ENCODE results near the gene GSTT4.
"Not testable (repeated sequence)": the region's sequence is repeated elsewhere in the genome, so short reads cannot be mapped to it uniquely, and the experiment has no call there.

GSTT4 gene

GRCh38 chr22:24005201-24005600 lies at the start of gene GSTT4:
TSS of gene GSTT4 (minus strand) at chr22:24005453. CDS start at chr22:24005356, 97 bp downstream.
- no peak within 1 kb of the TSS for H3K9ac ChIP-seq (ENCODE audit: low read depth, low read length)
- no peaks in the 10 kb centered on the region for H3K9me3 ChIP-seq (ENCODE audit: insufficient read depth, low read depth, low read length)
- no peaks in the 10 kb centered on the region for H3K27me3 ChIP-seq (ENCODE audit: insufficient read depth, low read length)
- no peak within 1 kb of the TSS for H3K4me3 ChIP-seq (ENCODE audit: low read length)
- no peak within 1 kb of the TSS for H3K27ac ChIP-seq (ENCODE audit: low read length)
- no peaks in the 10 kb centered on the region for H3K36me3 ChIP-seq (ENCODE audit: insufficient read depth, low read depth, low read length)
- H3K4me1 ChIP-seq (ENCODE audit: insufficient read depth, low read length): no peaks in the 10 kb centered on the region; the same call in 1 of the 2 replicates

GRCh38 chr22:24054356-24054755 lies 49.1 kb upstream of the GSTT4 start:
- H3K27ac ChIP-seq (ENCODE audit: low read length): no peak overlapping the region
- no peaks in the 10 kb centered on the region for H3K4me1 ChIP-seq (ENCODE audit: insufficient read depth, low read length)
- H3K9ac ChIP-seq (ENCODE audit: low read depth, low read length): no peak overlapping the region
- H3K27me3 ChIP-seq (ENCODE audit: insufficient read depth, low read length): no peaks in the 10 kb centered on the region
- no peaks in the 10 kb centered on the region for H3K9me3 ChIP-seq (ENCODE audit: insufficient read depth, low read depth, low read length)
- H3K36me3 ChIP-seq (ENCODE audit: insufficient read depth, low read depth, low read length): peaks cover 87% of the 10 kb centered on the region
- H3K4me3 ChIP-seq (ENCODE audit: low read length): no peak overlapping the region

DNA sequence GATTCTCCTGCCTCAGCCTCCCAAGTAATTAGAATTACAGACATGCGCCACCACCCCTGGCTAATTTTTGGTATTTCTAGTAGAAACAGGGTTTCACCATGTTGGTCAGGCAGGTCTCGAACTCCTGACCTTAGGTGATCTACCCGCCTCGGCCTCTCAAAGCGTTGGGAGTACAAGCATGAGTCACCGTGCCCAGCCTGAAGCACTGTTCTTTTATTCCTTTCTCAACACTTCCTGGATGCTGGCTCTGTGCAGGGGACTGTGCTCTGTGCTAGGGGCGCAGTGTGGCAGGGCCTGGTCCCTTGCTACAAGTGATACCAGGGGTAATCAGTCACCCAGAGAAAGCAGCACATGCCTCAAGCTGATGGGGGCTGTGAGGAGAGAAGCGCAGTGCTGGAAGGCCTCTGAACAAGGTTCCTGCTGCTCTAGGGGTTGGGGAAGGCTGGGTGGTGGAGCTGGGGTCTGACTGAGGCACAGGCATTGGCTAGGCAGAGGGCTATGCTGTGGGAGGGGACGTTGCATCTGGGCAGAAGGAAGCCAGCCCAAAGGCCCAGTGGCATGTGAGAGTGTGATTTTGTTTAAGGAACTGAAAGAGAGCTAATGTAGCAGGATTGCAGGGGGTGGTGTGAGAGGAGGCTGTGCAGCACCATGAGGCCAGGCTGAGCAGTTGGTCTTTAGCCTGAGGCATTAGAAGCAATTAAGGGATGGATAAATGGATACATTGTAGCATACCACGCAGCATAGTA lies 48.4 kb upstream of the GSTT4 start:
- Histone ChIP-seq H3K4me1 (ENCODE audit: insufficient read depth, low read length) (no peaks in the 10 kb centered on the region), H3K27ac (ENCODE audit: low read length) (no peak overlapping the region), H3K36me3 (ENCODE audit: insufficient read depth, low read depth, low read length) (peaks cover 87% of the 10 kb centered on the region), H3K9me3 (ENCODE audit: insufficient read depth, low read depth, low read length) (no peaks in the 10 kb centered on the region), H3K9ac (ENCODE audit: low read depth, low read length) (no peak overlapping the region), H3K4me3 (ENCODE audit: low read length) (no peak overlapping the region), H3K27me3 (ENCODE audit: insufficient read depth, low read length) (no peaks in the 10 kb centered on the region)

DNA sequence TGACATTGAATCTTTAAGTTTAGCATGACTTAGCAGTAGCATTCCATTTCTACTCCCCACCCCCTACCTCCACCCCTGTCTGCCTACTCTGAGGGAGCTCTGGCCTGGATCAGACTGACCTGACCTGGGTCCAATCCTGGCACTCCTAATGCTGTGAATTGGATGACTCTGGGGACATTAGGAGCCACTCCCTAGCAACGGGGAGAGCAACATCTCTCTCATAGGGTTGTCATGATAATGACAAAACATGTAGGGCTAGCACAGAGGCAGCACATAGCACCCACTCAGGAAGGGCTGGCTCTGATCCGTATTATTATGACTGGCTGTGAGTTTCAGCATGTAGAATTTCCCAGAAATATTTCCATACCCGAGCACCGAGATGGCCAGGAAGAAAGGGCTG lies 46.3 kb upstream of the GSTT4 start:
- Histone ChIP-seq H3K9me3 (ENCODE audit: insufficient read depth, low read depth, low read length) (no peaks in the 10 kb centered on the region), H3K4me1 (ENCODE audit: insufficient read depth, low read length) (no peaks in the 10 kb centered on the region), H3K4me3 (ENCODE audit: low read length) (no peak overlapping the region), H3K36me3 (ENCODE audit: insufficient read depth, low read depth, low read length) (peaks cover 81% of the 10 kb centered on the region), H3K27ac (ENCODE audit: low read length) (no peak overlapping the region), H3K27me3 (ENCODE audit: insufficient read depth, low read length) (no peaks in the 10 kb centered on the region), H3K9ac (ENCODE audit: low read depth, low read length) (no peak overlapping the region)

GRCh38 chr22:24051028-24051427 lies 45.8 kb upstream of the GSTT4 start:
- H3K9me3 ChIP-seq (ENCODE audit: insufficient read depth, low read depth, low read length): no peaks in the 10 kb centered on the region
- no peaks in the 10 kb centered on the region for H3K4me1 ChIP-seq (ENCODE audit: insufficient read depth, low read length)
- H3K36me3 ChIP-seq (ENCODE audit: insufficient read depth, low read depth, low read length): peaks cover 76% of the 10 kb centered on the region
- no peak overlapping the region for H3K27ac ChIP-seq (ENCODE audit: low read length)
- H3K4me3 ChIP-seq (ENCODE audit: low read length): no peak overlapping the region
- H3K9ac ChIP-seq (ENCODE audit: low read depth, low read length): no peak overlapping the region
- H3K27me3 ChIP-seq (ENCODE audit: insufficient read depth, low read length): no peaks in the 10 kb centered on the region

DNA sequence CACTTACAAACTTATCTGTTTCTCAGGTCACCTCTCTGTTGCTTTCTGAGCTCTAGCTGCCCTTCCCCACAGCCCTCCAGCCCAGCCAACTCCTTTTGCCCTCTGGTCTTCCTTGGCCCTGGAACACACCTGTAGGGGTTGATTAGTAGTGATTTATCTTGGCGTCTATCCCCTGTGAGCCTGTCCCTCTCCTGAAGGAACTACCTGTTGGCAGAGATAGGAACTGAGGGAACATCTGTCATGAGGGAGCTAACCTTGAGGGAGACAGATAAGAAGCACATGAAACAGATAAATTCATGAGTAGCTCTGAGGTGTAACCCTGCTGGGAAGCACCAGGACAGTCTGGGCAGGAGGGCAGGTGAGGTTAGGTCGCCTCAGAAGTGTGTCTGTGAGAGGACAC lies 44.7 kb upstream of the GSTT4 start:
- no peaks in the 10 kb centered on the region for H3K4me1 ChIP-seq (ENCODE audit: insufficient read depth, low read length)
- no peak overlapping the region for H3K4me3 ChIP-seq (ENCODE audit: low read length)
- H3K9me3 ChIP-seq (ENCODE audit: insufficient read depth, low read depth, low read length): no peaks in the 10 kb centered on the region
- no peak overlapping the region for H3K27ac ChIP-seq (ENCODE audit: low read length)
- H3K27me3 ChIP-seq (ENCODE audit: insufficient read depth, low read length): no peaks in the 10 kb centered on the region
- H3K9ac ChIP-seq (ENCODE audit: low read depth, low read length): no peak overlapping the region
- peaks cover 75% of the 10 kb centered on the region for H3K36me3 ChIP-seq (ENCODE audit: insufficient read depth, low read depth, low read length)

- H3K4me3 ChIP-seq (ENCODE audit: low read length): no peak overlapping the region
- no peaks in the 10 kb centered on the region for H3K27me3 ChIP-seq (ENCODE audit: insufficient read depth, low read length)
- no peak overlapping the region for H3K9ac ChIP-seq (ENCODE audit: low read depth, low read length)
- H3K4me1 ChIP-seq (ENCODE audit: insufficient read depth, low read length): no peaks in the 10 kb centered on the region
- no peaks in the 10 kb centered on the region for H3K9me3 ChIP-seq (ENCODE audit: insufficient read depth, low read depth, low read length)
- H3K27ac ChIP-seq (ENCODE audit: low read length): no peak overlapping the region
- H3K36me3 ChIP-seq (ENCODE audit: insufficient read depth, low read depth, low read length): peaks cover 74% of the 10 kb centered on the region
These were observed 44.0 kb upstream of the GSTT4 start for GRCh38 chr22:24049211-24049610.

- H3K27ac ChIP-seq (ENCODE audit: low read length): no peak overlapping the region
- H3K36me3 ChIP-seq (ENCODE audit: insufficient read depth, low read depth, low read length): peaks cover 84% of the 10 kb centered on the region
- no peak overlapping the region for H3K4me3 ChIP-seq (ENCODE audit: low read length)
- no peaks in the 10 kb centered on the region for H3K4me1 ChIP-seq (ENCODE audit: insufficient read depth, low read length)
- H3K9ac ChIP-seq (ENCODE audit: low read depth, low read length): no peak overlapping the region
- no peaks in the 10 kb centered on the region for H3K9me3 ChIP-seq (ENCODE audit: insufficient read depth, low read depth, low read length)
- no peaks in the 10 kb centered on the region for H3K27me3 ChIP-seq (ENCODE audit: insufficient read depth, low read length)
These were observed 40.8 kb upstream of the GSTT4 start for GRCh38 chr22:24046024-24046423.

DNA sequence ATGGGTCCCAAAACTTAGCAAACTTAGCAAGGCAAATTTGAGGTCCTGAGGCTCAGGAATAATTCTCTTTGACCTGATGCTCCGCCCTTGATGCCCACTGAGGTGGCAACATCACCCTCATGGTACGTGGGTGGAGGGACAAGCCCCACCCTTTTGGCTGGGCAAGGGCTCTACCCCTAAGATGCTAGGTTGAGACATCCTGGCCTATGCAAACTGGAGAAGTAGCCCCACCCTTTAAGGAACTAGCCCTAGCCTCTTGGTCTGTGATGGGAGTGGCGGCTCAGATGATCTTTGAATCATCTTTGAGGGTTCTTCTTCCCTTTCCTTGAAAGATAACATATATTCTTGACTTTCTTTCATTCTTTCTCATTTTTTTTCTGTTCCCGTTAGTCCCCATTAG lies 38.7 kb upstream of the GSTT4 start:
- Histone ChIP-seq H3K4me1 (ENCODE audit: insufficient read depth, low read length) (no peaks in the 10 kb centered on the region), H3K9ac (ENCODE audit: low read depth, low read length) (no peak overlapping the region), H3K27ac (ENCODE audit: low read length) (no peak overlapping the region), H3K9me3 (ENCODE audit: insufficient read depth, low read depth, low read length) (no peaks in the 10 kb centered on the region), H3K4me3 (ENCODE audit: low read length) (no peak overlapping the region), H3K36me3 (ENCODE audit: insufficient read depth, low read depth, low read length) (peaks cover 85% of the 10 kb centered on the region), H3K27me3 (ENCODE audit: insufficient read depth, low read length) (no peaks in the 10 kb centered on the region)

GRCh38 chr22:24043465-24043864 lies 38.2 kb upstream of the GSTT4 start:
- H3K27ac ChIP-seq (ENCODE audit: low read length); H3K27me3 ChIP-seq (ENCODE audit: insufficient read depth, low read length); H3K9ac ChIP-seq (ENCODE audit: low read depth, low read length); H3K9me3 ChIP-seq (ENCODE audit: insufficient read depth, low read depth, low read length); H3K4me3 ChIP-seq (ENCODE audit: low read length); H3K4me1 ChIP-seq (ENCODE audit: insufficient read depth, low read length): not testable (repeated sequence)
- peaks cover 85% of the 10 kb centered on the region for H3K36me3 ChIP-seq (ENCODE audit: insufficient read depth, low read depth, low read length)

DNA sequence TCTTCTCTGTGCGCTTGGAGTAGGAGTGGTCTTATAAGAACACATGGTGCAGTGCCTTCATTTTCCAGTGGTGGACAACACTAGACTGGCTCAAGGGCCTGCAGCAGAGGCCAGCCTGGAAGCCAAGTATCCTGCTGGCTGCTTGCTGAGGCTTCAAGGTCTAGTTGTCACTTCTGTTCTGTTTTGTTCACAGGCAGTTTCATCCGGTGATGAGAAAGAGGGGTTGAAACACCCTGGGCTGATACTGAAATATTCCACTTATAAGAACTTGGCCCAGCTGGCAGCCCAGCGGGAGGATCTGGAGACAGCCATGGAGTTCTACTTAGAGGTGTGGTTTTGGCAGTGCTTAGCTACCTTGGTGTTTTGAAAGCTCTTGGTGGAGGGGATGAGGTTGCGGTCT lies 35.7 kb upstream of the GSTT4 start:
- H3K27ac ChIP-seq (ENCODE audit: low read length): no peak overlapping the region
- no peaks in the 10 kb centered on the region for H3K9me3 ChIP-seq (ENCODE audit: insufficient read depth, low read depth, low read length)
- no peak overlapping the region for H3K4me3 ChIP-seq (ENCODE audit: low read length)
- no peak overlapping the region for H3K9ac ChIP-seq (ENCODE audit: low read depth, low read length)
- H3K4me1 ChIP-seq (ENCODE audit: insufficient read depth, low read length): no peaks in the 10 kb centered on the region
- no peaks in the 10 kb centered on the region for H3K27me3 ChIP-seq (ENCODE audit: insufficient read depth, low read length)
- peaks cover 93% of the 10 kb centered on the region for H3K36me3 ChIP-seq (ENCODE audit: insufficient read depth, low read depth, low read length)

DNA sequence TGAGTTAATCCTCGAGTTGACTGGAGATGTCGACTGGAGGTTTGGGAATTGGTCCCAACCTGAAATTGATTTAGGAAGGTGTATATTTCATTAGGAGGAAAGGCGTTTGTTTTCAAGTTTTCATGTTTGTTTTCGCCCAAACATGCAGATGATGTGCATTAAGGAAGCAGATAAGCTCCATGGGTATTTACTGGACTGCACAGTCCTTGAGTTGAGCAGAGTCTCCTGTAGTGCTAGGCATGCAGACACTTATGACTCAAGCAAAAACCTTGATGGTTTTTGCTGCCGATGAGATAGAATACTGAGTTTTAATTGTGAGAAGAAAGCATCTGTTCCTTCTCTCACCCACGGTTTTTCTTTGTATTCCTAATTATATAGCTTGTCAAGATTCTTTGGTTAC lies 33.8 kb upstream of the GSTT4 start:
- Histone ChIP-seq H3K27me3 (ENCODE audit: insufficient read depth, low read length) (no peaks in the 10 kb centered on the region), H3K36me3 (ENCODE audit: insufficient read depth, low read depth, low read length) (peaks cover 76% of the 10 kb centered on the region), H3K9ac (ENCODE audit: low read depth, low read length) (no peak overlapping the region), H3K27ac (ENCODE audit: low read length) (no peak overlapping the region), H3K4me1 (ENCODE audit: insufficient read depth, low read length) (no peaks in the 10 kb centered on the region), H3K9me3 (ENCODE audit: insufficient read depth, low read depth, low read length) (no peaks in the 10 kb centered on the region), H3K4me3 (ENCODE audit: low read length) (no peak overlapping the region)

Data from iPS-20b (cell line).